ENCODE data around the gene ARNT2.

Gene ARNT2

GRCh38 chr15:80578206-80578595, 174.0 kb downstream of the ARNT2 start:
- DNase-seq (ENCODE audit: low read depth) = no peak
- no peak overlapping the region for H3K4me3 ChIP-seq (ENCODE audit: low read depth, low read length)
- in situ Hi-C loops (cut with HindIII; ENCODE audit: low sequenced_read_pairs) = no loop called here
- TF ChIP-seq CTCF (IDR thresholded peaks at IDR 0.05; ENCODE audit: low read depth, low read length, missing control alignments) = no peak

- in situ Hi-C loops (cut with HindIII; ENCODE audit: low sequenced_read_pairs) = no loop called here
- no peak for DNase-seq (ENCODE audit: low read depth)
- TF ChIP-seq CTCF (IDR thresholded peaks at IDR 0.05; ENCODE audit: low read depth, low read length, missing control alignments) = no peak
Observed at GRCh38 chr15:80578871-80579270, 174.7 kb downstream of the ARNT2 start.

GRCh38 chr15:80579611-80580010, 175.4 kb downstream of the ARNT2 start:
- no peak for DNase-seq (ENCODE audit: low read depth)
- in situ Hi-C loops (cut with HindIII; ENCODE audit: low sequenced_read_pairs) = no loop called here
- no peak overlapping the region for H3K4me3 ChIP-seq (ENCODE audit: low read depth, low read length)
- no peak for TF ChIP-seq CTCF (IDR thresholded peaks at IDR 0.05; ENCODE audit: low read depth, low read length, missing control alignments)

More at GRCh38 chr15:80578871-80579270, 174.7 kb downstream of the ARNT2 start:
- H3K4me3 ChIP-seq (ENCODE audit: low read depth, low read length) = no peak overlapping the region

GRCh38 chr15:80580106-80580505, 175.9 kb downstream of the ARNT2 start:
- in situ Hi-C loops (cut with HindIII; ENCODE audit: low sequenced_read_pairs) = no loop called here
- no peak for TF ChIP-seq CTCF (IDR thresholded peaks at IDR 0.05; ENCODE audit: low read depth, low read length, missing control alignments)
- H3K4me3 ChIP-seq (ENCODE audit: low read depth, low read length) = no peak overlapping the region
- DNase-seq (ENCODE audit: low read depth) = peak; percentile 58

GRCh38 chr15:80580536-80581260, 176.5 kb downstream of the ARNT2 start:
- H3K4me3 ChIP-seq (ENCODE audit: low read depth, low read length) = no peak overlapping the region
- TF ChIP-seq CTCF (IDR thresholded peaks at IDR 0.05; ENCODE audit: low read depth, low read length, missing control alignments) = no peak
- in situ Hi-C loops (cut with HindIII; ENCODE audit: low sequenced_read_pairs) = no loop called here
- DNase-seq (ENCODE audit: low read depth) = no peak

GRCh38 chr15:80581976-80582375, 177.8 kb downstream of the ARNT2 start:
- no peak for TF ChIP-seq CTCF (IDR thresholded peaks at IDR 0.05; ENCODE audit: low read depth, low read length, missing control alignments)
- in situ Hi-C loops (cut with HindIII; ENCODE audit: low sequenced_read_pairs) = no loop called here
- no peak for DNase-seq (ENCODE audit: low read depth)
- no peak overlapping the region for H3K4me3 ChIP-seq (ENCODE audit: low read depth, low read length)

All from astrocyte of the cerebellum (primary cell).